MM.1S (cell line): ENCODE measurements around the gene CAPN8.
A peak's percentile ranks its signal among the peaks of the same experiment; 100 is the strongest.

Source experiments
- DNase-seq: peaks from one replicate; pipeline ENCODE4 v3.0.0-alpha.2; 2015
- H2AFZ ChIP-seq: fragments of 300-600 bp; sonication (generic); 2 replicates; pipeline ENCODE4 v1.6.0; 2016; ENCODE audit warnings: antibody characterized with exemption, low read length
- H3F3A ChIP-seq: fragments of 300-600 bp; sonication (generic); 2 replicates; pipeline ENCODE4 v1.6.1; 2016; ENCODE audit warnings: mild to moderate bottlenecking, antibody characterized with exemption, low read length, moderate library complexity, mixed read lengths; ENCODE audit not compliant: insufficient read depth
- H3K27ac ChIP-seq: fragments of 300-600 bp; sonication (generic); 2 replicates; pipeline ENCODE4 v1.5.1; 2016; ENCODE audit warnings: mild to moderate bottlenecking, low read length
- H3K27me3 ChIP-seq: fragments of 300-600 bp; sonication (generic); replicated peaks from 2 replicates; pipeline ENCODE4 v1.6.0; 2016; ENCODE audit warnings: low read length; ENCODE audit not compliant: insufficient read depth
- H3K36me3 ChIP-seq: fragments of 300-600 bp; sonication (generic); replicated peaks from 2 replicates; pipeline ENCODE4 v1.6.1; 2016; ENCODE audit warnings: mild to moderate bottlenecking, low read length, mixed read lengths; ENCODE audit not compliant: insufficient read depth
- H3K4me1 ChIP-seq: fragments of 300-600 bp; sonication (generic); 2 replicates; pipeline ENCODE4 v1.6.1; 2016; ENCODE audit warnings: low read length, mixed read lengths
- H3K4me2 ChIP-seq: fragments of 300-600 bp; sonication (generic); 2 replicates; pipeline ENCODE4 v1.6.0; 2016; ENCODE audit warnings: low read depth, low read length
- H3K4me3 ChIP-seq: fragments of 300-600 bp; sonication (generic); 2 replicates; pipeline ENCODE4 v1.5.1; 2016; ENCODE audit warnings: low read length, mixed read lengths
- H3K79me2 ChIP-seq: fragments of 300-600 bp; sonication (generic); 2 replicates; pipeline ENCODE4 v1.6.1; 2016; ENCODE audit warnings: mixed run types, low read length, mixed read lengths
- H3K9ac ChIP-seq: fragments of 300-600 bp; sonication (generic); 2 replicates; pipeline ENCODE4 v1.6.1; 2016; ENCODE audit warnings: low read length, mixed read lengths
- H3K9me2 ChIP-seq: fragments of 300-600 bp; sonication (generic); replicated peaks from 2 replicates; pipeline ENCODE4 v1.6.1; 2016; ENCODE audit warnings: mild to moderate bottlenecking, low read length, mixed read lengths; ENCODE audit not compliant: insufficient read depth
- H3K9me3 ChIP-seq: fragments of 300-600 bp; sonication (generic); replicated peaks from 2 replicates; pipeline ENCODE4 v1.6.1; 2016; ENCODE audit warnings: mild to moderate bottlenecking, low read length, mixed read lengths; ENCODE audit not compliant: insufficient read depth
- H4K20me1 ChIP-seq: fragments of 300-600 bp; sonication (generic); 2 replicates; pipeline ENCODE4 v1.6.1; 2016; ENCODE audit warnings: mild to moderate bottlenecking, low read length, moderate library complexity, mixed read lengths; ENCODE audit not compliant: insufficient read depth
- EZH2 ChIP-seq: fragments of 300-600 bp; sonication (generic); optimal IDR thresholded peaks from 2 replicates; pipeline ENCODE3; 2017; ENCODE audit warnings: low read depth, mild to moderate bottlenecking, antibody characterized with exemption, low read length, mixed read lengths
- EZH2phosphoT487 ChIP-seq: fragments of 300-600 bp; sonication (generic); IDR thresholded peaks from 2 replicates; pipeline ENCODE4 v1.6.1; 2018; ENCODE audit warnings: antibody characterized with exemption, low read length
- TF ChIP-seq, protein P1 (sequence below): fragments of 300-600 bp; sonication (generic); IDR thresholded peaks from 2 replicates; pipeline ENCODE4 v1.5.1; 2016; ENCODE audit warnings: antibody characterized with exemption, low read length, mixed read lengths

Gene CAPN8

DNA sequence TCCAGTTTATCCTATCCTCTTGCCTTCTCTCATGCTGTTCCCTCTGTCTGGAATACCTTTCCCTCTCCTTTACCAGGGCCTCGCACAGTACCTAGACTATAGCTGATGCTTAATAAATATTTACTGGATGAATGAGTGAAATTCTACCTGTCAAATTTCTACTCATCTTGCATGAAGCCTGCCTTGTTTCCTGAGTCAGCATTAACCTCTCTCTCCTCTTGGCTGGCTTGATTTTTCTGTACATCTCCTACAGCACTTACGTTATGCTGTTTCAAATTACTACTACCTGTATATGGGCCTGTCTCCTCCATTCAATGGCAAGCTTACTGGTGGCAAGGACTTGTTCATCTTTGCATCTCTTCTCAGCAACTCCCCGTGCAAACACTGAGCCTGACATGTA, 130.8 kb downstream of the CAPN8 start:
- Histone ChIP-seq H3K4me3 (no peak overlapping the region), H3K4me2 (no peak overlapping the region), H4K20me1 (no peaks in the 10 kb centered on the region), H3K27ac (no peak overlapping the region), H3K36me3 (no peaks in the 10 kb centered on the region), H3K27me3 (no peaks in the 10 kb centered on the region), H3K9me3 (no peaks in the 10 kb centered on the region), H3K79me2 (no peaks in the 10 kb centered on the region), H3K9me2 (no peaks in the 10 kb centered on the region), H3F3A (no peaks in the 10 kb centered on the region), H3K9ac (no peak overlapping the region), H2AFZ (no peak overlapping the region), H3K4me1 (no peaks in the 10 kb centered on the region)
- TF ChIP-seq, protein P1, sequence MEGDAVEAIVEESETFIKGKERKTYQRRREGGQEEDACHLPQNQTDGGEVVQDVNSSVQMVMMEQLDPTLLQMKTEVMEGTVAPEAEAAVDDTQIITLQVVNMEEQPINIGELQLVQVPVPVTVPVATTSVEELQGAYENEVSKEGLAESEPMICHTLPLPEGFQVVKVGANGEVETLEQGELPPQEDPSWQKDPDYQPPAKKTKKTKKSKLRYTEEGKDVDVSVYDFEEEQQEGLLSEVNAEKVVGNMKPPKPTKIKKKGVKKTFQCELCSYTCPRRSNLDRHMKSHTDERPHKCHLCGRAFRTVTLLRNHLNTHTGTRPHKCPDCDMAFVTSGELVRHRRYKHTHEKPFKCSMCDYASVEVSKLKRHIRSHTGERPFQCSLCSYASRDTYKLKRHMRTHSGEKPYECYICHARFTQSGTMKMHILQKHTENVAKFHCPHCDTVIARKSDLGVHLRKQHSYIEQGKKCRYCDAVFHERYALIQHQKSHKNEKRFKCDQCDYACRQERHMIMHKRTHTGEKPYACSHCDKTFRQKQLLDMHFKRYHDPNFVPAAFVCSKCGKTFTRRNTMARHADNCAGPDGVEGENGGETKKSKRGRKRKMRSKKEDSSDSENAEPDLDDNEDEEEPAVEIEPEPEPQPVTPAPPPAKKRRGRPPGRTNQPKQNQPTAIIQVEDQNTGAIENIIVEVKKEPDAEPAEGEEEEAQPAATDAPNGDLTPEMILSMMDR = no peak
- no peak for TF ChIP-seq EZH2phosphoT487
- no peak for TF ChIP-seq EZH2
- DNase-seq = no peak

DNA sequence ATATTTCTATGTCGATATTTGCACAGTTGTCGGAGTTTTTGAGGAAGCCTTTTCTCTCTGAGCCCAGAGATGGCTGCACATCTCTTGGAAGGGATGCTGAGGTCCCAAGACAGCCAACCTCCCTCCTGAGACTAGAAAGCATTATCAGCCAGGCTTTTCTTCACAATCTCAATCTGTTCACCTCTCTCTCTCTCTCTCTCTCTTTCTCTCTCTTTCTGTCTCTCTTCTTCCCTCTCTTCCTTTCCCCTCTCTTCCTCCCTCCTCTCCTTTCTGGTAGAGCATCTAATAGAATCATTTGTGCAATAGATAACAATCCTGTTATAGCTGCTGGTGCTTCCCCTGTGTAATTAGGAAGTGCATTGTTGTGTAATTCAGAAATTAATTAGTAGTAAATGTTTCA, 131.8 kb downstream of the CAPN8 start:
- DNase-seq = no peak
- Histone ChIP-seq H3K27ac (no peak overlapping the region), H3K27me3 (no peaks in the 10 kb centered on the region), H3K4me3 (no peak overlapping the region), H3K79me2 (no peaks in the 10 kb centered on the region), H2AFZ (no peak overlapping the region), H3K9me3 (no peaks in the 10 kb centered on the region), H3F3A (no peaks in the 10 kb centered on the region), H4K20me1 (no peaks in the 10 kb centered on the region), H3K36me3 (no peaks in the 10 kb centered on the region), H3K4me1 (no peaks in the 10 kb centered on the region), H3K9ac (no peak overlapping the region), H3K9me2 (no peaks in the 10 kb centered on the region), H3K4me2 (no peak overlapping the region)
- TF ChIP-seq, protein P1 = no peak
- TF ChIP-seq EZH2phosphoT487 = no peak
- TF ChIP-seq EZH2 = no peak

DNA sequence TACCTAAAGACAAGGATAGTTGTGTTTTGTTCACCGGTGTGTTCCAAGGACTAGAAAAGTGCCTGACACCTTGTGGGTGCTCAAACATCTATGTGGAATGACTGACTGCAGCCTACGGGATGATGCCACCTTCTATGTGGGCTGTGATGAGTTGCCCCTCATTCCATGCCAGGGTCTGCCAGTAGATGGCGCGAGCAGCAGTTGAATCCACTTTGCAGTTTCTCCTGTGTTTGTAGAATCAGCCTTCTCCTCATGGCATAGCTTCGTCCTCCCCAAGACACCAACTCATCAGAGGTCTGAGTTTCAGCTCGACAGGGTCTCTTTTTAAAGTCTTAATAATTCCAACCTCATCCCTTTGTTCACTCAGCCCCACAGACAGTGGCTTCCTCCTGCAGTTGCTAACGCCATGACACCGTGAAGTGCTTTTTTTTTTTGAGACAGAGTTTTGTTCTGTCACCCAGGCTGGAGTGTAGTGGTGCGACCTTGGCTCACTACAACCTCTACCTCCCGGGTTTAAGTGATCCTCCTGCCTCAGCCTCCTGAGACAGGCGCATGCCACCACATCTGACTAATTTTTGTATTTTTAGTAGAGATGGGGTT, 133.7 kb downstream of the CAPN8 start:
- no peaks in the 10 kb centered on the region for H3K79me2 ChIP-seq
- H3K9ac ChIP-seq = no peak overlapping the region
- TF ChIP-seq, protein P1 = peak; percentile 90
- TF ChIP-seq EZH2phosphoT487 = no peak
- H3F3A ChIP-seq = no peaks in the 10 kb centered on the region
- H3K4me1 ChIP-seq = no peaks in the 10 kb centered on the region
- no peak overlapping the region for H3K4me2 ChIP-seq
- no peak overlapping the region for H3K27ac ChIP-seq
- no peaks in the 10 kb centered on the region for H3K9me2 ChIP-seq
- H3K36me3 ChIP-seq = no peaks in the 10 kb centered on the region
- no peaks in the 10 kb centered on the region for H4K20me1 ChIP-seq
- no peak overlapping the region for H2AFZ ChIP-seq
- no peak overlapping the region for H3K4me3 ChIP-seq
- peak; percentile 46 for DNase-seq
- no peaks in the 10 kb centered on the region for H3K27me3 ChIP-seq
- no peaks in the 10 kb centered on the region for H3K9me3 ChIP-seq
